ENCODE results near the gene CDH7.

DNA sequence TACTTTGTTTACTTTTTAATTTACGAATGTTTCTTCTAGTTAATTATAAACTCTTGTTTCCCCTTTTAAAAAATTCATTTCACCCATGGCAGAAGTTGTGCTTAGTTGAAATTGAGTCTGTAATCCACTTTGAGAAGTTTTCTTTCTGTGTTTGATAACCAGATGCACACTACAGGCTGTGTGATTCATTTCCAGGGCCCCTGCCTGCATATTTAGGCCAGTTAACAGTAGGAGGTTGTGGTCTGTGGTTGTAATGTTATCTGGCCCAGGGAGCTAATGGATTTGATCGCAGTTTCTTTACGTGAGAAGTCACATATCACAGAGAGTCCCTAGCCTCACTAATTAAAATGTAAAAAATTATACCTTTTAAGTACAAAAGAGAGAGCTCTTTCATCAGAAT, 3.3 kb downstream of the CDH7 start:
- TF ChIP-seq, protein P1, sequence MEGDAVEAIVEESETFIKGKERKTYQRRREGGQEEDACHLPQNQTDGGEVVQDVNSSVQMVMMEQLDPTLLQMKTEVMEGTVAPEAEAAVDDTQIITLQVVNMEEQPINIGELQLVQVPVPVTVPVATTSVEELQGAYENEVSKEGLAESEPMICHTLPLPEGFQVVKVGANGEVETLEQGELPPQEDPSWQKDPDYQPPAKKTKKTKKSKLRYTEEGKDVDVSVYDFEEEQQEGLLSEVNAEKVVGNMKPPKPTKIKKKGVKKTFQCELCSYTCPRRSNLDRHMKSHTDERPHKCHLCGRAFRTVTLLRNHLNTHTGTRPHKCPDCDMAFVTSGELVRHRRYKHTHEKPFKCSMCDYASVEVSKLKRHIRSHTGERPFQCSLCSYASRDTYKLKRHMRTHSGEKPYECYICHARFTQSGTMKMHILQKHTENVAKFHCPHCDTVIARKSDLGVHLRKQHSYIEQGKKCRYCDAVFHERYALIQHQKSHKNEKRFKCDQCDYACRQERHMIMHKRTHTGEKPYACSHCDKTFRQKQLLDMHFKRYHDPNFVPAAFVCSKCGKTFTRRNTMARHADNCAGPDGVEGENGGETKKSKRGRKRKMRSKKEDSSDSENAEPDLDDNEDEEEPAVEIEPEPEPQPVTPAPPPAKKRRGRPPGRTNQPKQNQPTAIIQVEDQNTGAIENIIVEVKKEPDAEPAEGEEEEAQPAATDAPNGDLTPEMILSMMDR (IDR thresholded peaks at IDR 0.05), result no peak
- TF ChIP-seq, protein P2, sequence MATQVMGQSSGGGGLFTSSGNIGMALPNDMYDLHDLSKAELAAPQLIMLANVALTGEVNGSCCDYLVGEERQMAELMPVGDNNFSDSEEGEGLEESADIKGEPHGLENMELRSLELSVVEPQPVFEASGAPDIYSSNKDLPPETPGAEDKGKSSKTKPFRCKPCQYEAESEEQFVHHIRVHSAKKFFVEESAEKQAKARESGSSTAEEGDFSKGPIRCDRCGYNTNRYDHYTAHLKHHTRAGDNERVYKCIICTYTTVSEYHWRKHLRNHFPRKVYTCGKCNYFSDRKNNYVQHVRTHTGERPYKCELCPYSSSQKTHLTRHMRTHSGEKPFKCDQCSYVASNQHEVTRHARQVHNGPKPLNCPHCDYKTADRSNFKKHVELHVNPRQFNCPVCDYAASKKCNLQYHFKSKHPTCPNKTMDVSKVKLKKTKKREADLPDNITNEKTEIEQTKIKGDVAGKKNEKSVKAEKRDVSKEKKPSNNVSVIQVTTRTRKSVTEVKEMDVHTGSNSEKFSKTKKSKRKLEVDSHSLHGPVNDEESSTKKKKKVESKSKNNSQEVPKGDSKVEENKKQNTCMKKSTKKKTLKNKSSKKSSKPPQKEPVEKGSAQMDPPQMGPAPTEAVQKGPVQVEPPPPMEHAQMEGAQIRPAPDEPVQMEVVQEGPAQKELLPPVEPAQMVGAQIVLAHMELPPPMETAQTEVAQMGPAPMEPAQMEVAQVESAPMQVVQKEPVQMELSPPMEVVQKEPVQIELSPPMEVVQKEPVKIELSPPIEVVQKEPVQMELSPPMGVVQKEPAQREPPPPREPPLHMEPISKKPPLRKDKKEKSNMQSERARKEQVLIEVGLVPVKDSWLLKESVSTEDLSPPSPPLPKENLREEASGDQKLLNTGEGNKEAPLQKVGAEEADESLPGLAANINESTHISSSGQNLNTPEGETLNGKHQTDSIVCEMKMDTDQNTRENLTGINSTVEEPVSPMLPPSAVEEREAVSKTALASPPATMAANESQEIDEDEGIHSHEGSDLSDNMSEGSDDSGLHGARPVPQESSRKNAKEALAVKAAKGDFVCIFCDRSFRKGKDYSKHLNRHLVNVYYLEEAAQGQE (IDR thresholded peaks at IDR 0.05; ENCODE audit: insufficient read depth in 1 of 2, low read depth in 2 of 2, low read length in 1 of 2), result no peak
- TF ChIP-seq SIN3A (IDR thresholded peaks at IDR 0.05; ENCODE audit: borderline replicate concordance, insufficient read depth, low read depth, low read length) (no peak), TCF7L2 (IDR thresholded peaks at IDR 0.05; ENCODE audit: low read depth, low read length) (no peak), POLR2AphosphoS5 (IDR thresholded peaks at IDR 0.05; ENCODE audit: low read depth, low read length) (no peak)
